Stimulated activated CD4-positive, alpha-beta T cell treated with anti-CD3 and anti-CD28 coated beads, Interleukin-12 subunit alpha, Interleukin-12 subunit beta, amount 100 ng/mL, for 48 hours (primary cell): ENCODE data around the gene RABAC1.
"Not testable (repeated sequence)": the region's sequence is repeated elsewhere in the genome, so short reads cannot be mapped to it uniquely, and the experiment has no call there.

Source experiments
- DNase-seq, 3 donors: peaks; one replicate each; pipeline ENCODE4 v3.0.0-alpha.2; 2020; ENCODE audit warnings: low read depth in 2 of 3, low spot score in 1 of 3

The RABAC1 gene

GRCh38 chr19:41947091-41947490, 12.0 kb downstream of the RABAC1 start:
- no peak for DNase-seq

GRCh38 chr19:41945135-41945766, 13.9 kb downstream of the RABAC1 start:
- peak; percentile 73 to 89 (median 86) for DNase-seq

- no peak for DNase-seq
Measured at GRCh38 chr19:41944336-41944735, 14.8 kb downstream of the RABAC1 start.

GRCh38 chr19:41941410-41942202, 17.5 kb downstream of the RABAC1 start:
- DNase-seq: no peak

GRCh38 chr19:41940731-41941409, 18.3 kb downstream of the RABAC1 start:
- DNase-seq: no peak

GRCh38 chr19:41939861-41940730, 19.0 kb downstream of the RABAC1 start:
- no peak for DNase-seq

- DNase-seq: not testable (repeated sequence)
Measured at GRCh38 chr19:41939209-41939608, 19.9 kb downstream of the RABAC1 start.

GRCh38 chr19:41937525-41938468, 21.3 kb downstream of the RABAC1 start:
- no peak for DNase-seq

GRCh38 chr19:41936961-41937360, 22.2 kb downstream of the RABAC1 start:
- DNase-seq: no peak

GRCh38 chr19:41936416-41936850, 22.7 kb downstream of the RABAC1 start:
- DNase-seq: no peak

- no peak for DNase-seq
Measured at GRCh38 chr19:41935760-41936415, 23.2 kb downstream of the RABAC1 start.

GRCh38 chr19:41934849-41935374, 24.2 kb downstream of the RABAC1 start:
- DNase-seq: peak; percentile 53 to 89 (median 70)

- no peak for DNase-seq
Measured at GRCh38 chr19:41933693-41934426, 25.3 kb downstream of the RABAC1 start.

GRCh38 chr19:41932720-41933332, 26.3 kb downstream of the RABAC1 start:
- DNase-seq: no peak

- no peak for DNase-seq
Measured at GRCh38 chr19:41932259-41932719, 26.8 kb downstream of the RABAC1 start.

- no peak for DNase-seq
Measured at GRCh38 chr19:41930926-41931592, 28.1 kb downstream of the RABAC1 start.

GRCh38 chr19:41930322-41930722, 28.8 kb downstream of the RABAC1 start:
- no peak for DNase-seq
